Activated CD4-positive, alpha-beta memory T cell treated with anti-CD3 and anti-CD28 coated beads, Interleukin-2, amount 10 ng/mL, durations not matched to agents 7 days and 5 days (primary cell): ENCODE results near the gene SULT1C2. TPM values are rescaled to one million over a fixed set of nuclear protein-coding genes. Genes with fewer than 3 reads are reported as not detected.
"Not testable (repeated sequence)": the region's sequence is repeated elsewhere in the genome, so short reads cannot be mapped to it uniquely, and the experiment has no call there.

Experiments used
- CTCF ChIA-PET: fragments of 350-600 bp; sonication (Branson Sonifier 250); formaldehyde crosslinking; loops from one replicate; lab custom pipeline; 2021; ENCODE audit warnings: antibody characterized with exemption, inconsistent platforms; lab: Charles Lee
- POLR2A ChIA-PET: fragments of 350-600 bp; sonication (Branson Sonifier 250); formaldehyde crosslinking; loops from one replicate; lab custom pipeline; 2021; ENCODE audit warnings: antibody characterized with exemption; lab: Charles Lee
- DNase-seq: peaks from one replicate; pipeline ENCODE4 v3.0.0-alpha.2; 2020
- H3K27ac Mint-ChIP-seq: one replicate; pipeline ENCODE4 v1.8.0; 2021; ENCODE audit warnings: mild to moderate bottlenecking, mixed read lengths
- H3K27me3 Mint-ChIP-seq: one replicate; pipeline ENCODE4 v1.8.0; 2021; ENCODE audit warnings: mixed read lengths
- H3K36me3 Mint-ChIP-seq: one replicate; pipeline ENCODE4 v1.8.0; 2021; ENCODE audit warnings: low read depth, mixed read lengths
- H3K4me1 Mint-ChIP-seq: one replicate; pipeline ENCODE4 v1.8.0; 2021; ENCODE audit warnings: mixed read lengths
- H3K4me3 Mint-ChIP-seq: one replicate; pipeline ENCODE4 v1.8.0; 2021; ENCODE audit warnings: mild to moderate bottlenecking, mixed read lengths
- H3K9me3 Mint-ChIP-seq: one replicate; pipeline ENCODE4 v1.8.0; 2021; ENCODE audit warnings: mixed read lengths
- total RNA-seq, 2 experiments: library from RNA; stranded (reverse); gene quantifications; one replicate each; pipeline ENCODE4 v1.2.3, GENCODE V29; 2021

Gene SULT1C2
- total RNA-seq, 2 experiments from 2014 or later = not detected

- Mint-ChIP-seq H3K9me3 (no peaks in the 10 kb centered on the region), H3K27me3 (peaks cover 17% of the 10 kb centered on the region), H3K4me1 (no peaks in the 10 kb centered on the region), H3K4me3 (no peak overlapping the region), H3K36me3 (no peaks in the 10 kb centered on the region), H3K27ac (no peak overlapping the region)
- CTCF ChIA-PET = no interaction called here
- DNase-seq = no peak
- POLR2A ChIA-PET = no interaction called here
Measured at GRCh38 chr2:108347786-108348185, 59.1 kb downstream of the SULT1C2 start.

- Mint-ChIP-seq H3K4me3 (no peak overlapping the region), H3K9me3 (no peaks in the 10 kb centered on the region), H3K27ac (no peak overlapping the region), H3K4me1 (no peaks in the 10 kb centered on the region), H3K27me3 (peaks cover 9% of the 10 kb centered on the region), H3K36me3 (no peaks in the 10 kb centered on the region)
- DNase-seq = no peak
- ChIA-PET CTCF (no interaction called here), POLR2A (no interaction called here)
Measured at GRCh38 chr2:108348816-108349570, 60.3 kb downstream of the SULT1C2 start.

GRCh38 chr2:108349571-108349928, 60.9 kb downstream of the SULT1C2 start:
- ChIA-PET CTCF (no interaction called here), POLR2A (no interaction called here)
- no peak overlapping the region for H3K27ac Mint-ChIP-seq
- no peak for DNase-seq
- H3K4me3 Mint-ChIP-seq = no peak overlapping the region
- H3K4me1 Mint-ChIP-seq = no peaks in the 10 kb centered on the region
- H3K36me3 Mint-ChIP-seq = no peaks in the 10 kb centered on the region
- no peaks in the 10 kb centered on the region for H3K9me3 Mint-ChIP-seq
- H3K27me3 Mint-ChIP-seq = peaks cover 8% of the 10 kb centered on the region

GRCh38 chr2:108351889-108352288, 63.2 kb downstream of the SULT1C2 start:
- ChIA-PET POLR2A (no interaction called here), CTCF (interaction anchor here (2.0 kb wide), 1 partner anchor 232 kb away, joined by 10 read pairs; no protein-coding TSS in a partner anchor)
- Mint-ChIP-seq H3K36me3 (no peaks in the 10 kb centered on the region), H3K27me3 (peaks cover 8% of the 10 kb centered on the region), H3K9me3 (no peaks in the 10 kb centered on the region), H3K4me1 (no peaks in the 10 kb centered on the region), H3K4me3 (no peak overlapping the region), H3K27ac (no peak overlapping the region)
- no peak for DNase-seq

- ChIA-PET CTCF (no interaction called here), POLR2A (no interaction called here)
- no peaks in the 10 kb centered on the region for H3K4me1 Mint-ChIP-seq
- no peak for DNase-seq
- H3K4me3 Mint-ChIP-seq = no peak overlapping the region
- H3K27ac Mint-ChIP-seq = no peak overlapping the region
- H3K27me3 Mint-ChIP-seq = peaks cover 12% of the 10 kb centered on the region
- H3K9me3 Mint-ChIP-seq = no peaks in the 10 kb centered on the region
- H3K36me3 Mint-ChIP-seq = no peaks in the 10 kb centered on the region
Measured at GRCh38 chr2:108354136-108354535, 65.4 kb downstream of the SULT1C2 start.

GRCh38 chr2:108355906-108356734, 67.4 kb downstream of the SULT1C2 start:
- POLR2A ChIA-PET = no interaction called here
- Mint-ChIP-seq H3K9me3 (no peaks in the 10 kb centered on the region), H3K27me3 (peaks cover 28% of the 10 kb centered on the region)

GRCh38 chr2:108359336-108359735, 70.6 kb downstream of the SULT1C2 start:
- POLR2A ChIA-PET, H3K27ac Mint-ChIP-seq, DNase-seq, H3K4me1 Mint-ChIP-seq, H3K36me3 Mint-ChIP-seq, CTCF ChIA-PET, H3K4me3 Mint-ChIP-seq, H3K9me3 Mint-ChIP-seq: not testable (repeated sequence)
- H3K27me3 Mint-ChIP-seq = peaks cover 29% of the 10 kb centered on the region

More at GRCh38 chr2:108355906-108356734, 67.4 kb downstream of the SULT1C2 start:
- peaks cover 3% of the 10 kb centered on the region for H3K4me1 Mint-ChIP-seq
- DNase-seq = no peak
- no peak overlapping the region for H3K4me3 Mint-ChIP-seq
- H3K27ac Mint-ChIP-seq = no peak overlapping the region
- H3K36me3 Mint-ChIP-seq = no peaks in the 10 kb centered on the region
- CTCF ChIA-PET = no interaction called here

Other genes starting within 250 kb of the SULT1C2 start
- gene SULT1C3, start 48.9 kb upstream of the SULT1C2 start, total RNA-seq = not detected
- not detected for gene SULT1C4, start 89.1 kb downstream of the SULT1C2 start, total RNA-seq
- gene GCC2, start 160.3 kb downstream of the SULT1C2 start, total RNA-seq = 10 to 100 TPM; 60.2 to 62.8 TPM
- 100 to 1,000 TPM; 129 to 136 TPM for gene LIMS1, start 245.6 kb downstream of the SULT1C2 start, total RNA-seq